Left lung (tissue), 10 donors: ENCODE results near the gene RIT1. TPM values are rescaled to one million over a fixed set of nuclear protein-coding genes. Genes with fewer than 3 reads are reported as not detected.

Experiments used
- ATAC-seq: fragments of 200-7000 bp; cut with Tn5 transposase; one replicate; pipeline ENCODE4 v1.9.1; 2020; ENCODE audit warnings: moderate library complexity
- DNase-seq, 4 donors: peaks; one replicate each; pipeline ENCODE4 v3.0.0-alpha.2; 2013 to 2020
- H3K27ac ChIP-seq, 2 donors: fragments of 200-600 bp; sonication (generic) in 1 of 2; one replicate each; pipeline versions ENCODE4 v1.5.0 to v1.8.0; 2020 to 2021
- H3K27me3 ChIP-seq, 2 donors: fragments of 200-600 bp; sonication (generic) in 1 of 2; one replicate each; pipeline versions ENCODE4 v1.5.0 to v1.8.0; 2020 to 2021
- H3K36me3 ChIP-seq, 2 donors: fragments of 200-600 bp; sonication (generic) in 1 of 2; one replicate each; pipeline versions ENCODE4 v1.5.0 to v1.8.0; 2020 to 2021
- H3K4me1 ChIP-seq, 2 donors: fragments of 200-600 bp; one replicate each; pipeline ENCODE4 v1.8.0; 2021
- H3K4me3 ChIP-seq, 2 donors: fragments of 200-600 bp; sonication (generic) in 1 of 2; one replicate each; pipeline versions ENCODE4 v1.5.0 to v1.8.0; 2020 to 2021; ENCODE audit warnings: mild to moderate bottlenecking in 1 of 2
- H3K9me3 ChIP-seq, 2 donors: fragments of 200-600 bp; sonication (generic) in 1 of 2; one replicate each; pipeline versions ENCODE4 v1.5.0 to v1.8.0; 2020 to 2021
- intact Hi-C, 2 donors: fragments of 100-400 bp; cut with DNase I; formaldehyde crosslinking; loops; one replicate each; pipeline versions ENCODE4 v1.11.2 to v1.14.2; 2022
- polyA plus RNA-seq, 6 donors: library from polyadenylated mRNA; unstranded; fragments of 120-200 nt; gene quantifications; one replicate each; pipeline ENCODE4 v1.2.1, GENCODE V29; 2013; ENCODE audit not compliant: insufficient read length in 6 of 6
- total RNA-seq, 2 donors: library from RNA; stranded (reverse); fragmentation: NEBNext Ultra II Directional; extraction: Animal tissue kit (Norgen Biotek cat#: 25700); gene quantifications; one replicate each; pipeline ENCODE4 v1.2.1, GENCODE V29; 2021
- TF ChIP-seq, protein P1 (sequence below), 2 donors: fragments of 200-600 bp; sonication (generic) in 1 of 2; IDR thresholded peaks; one replicate each; pipeline versions ENCODE4 v1.5.0 to v1.8.0; 2021; ENCODE audit warnings: antibody characterized with exemption in 2 of 2
- donor health status: DM: no; HTN: yes; CAD: no.
- donor health status: DM: no; HTN: no; CAD: no.

The RIT1 gene
- total and polyA plus RNA-seq, 8 donors = 40.8 to 55.9 (median 49.1) TPM

GRCh38 chr1:155919801-155920200, 8.7 kb upstream of the RIT1 start:
- intact Hi-C loops = no loop called here
- TF ChIP-seq, protein P1, sequence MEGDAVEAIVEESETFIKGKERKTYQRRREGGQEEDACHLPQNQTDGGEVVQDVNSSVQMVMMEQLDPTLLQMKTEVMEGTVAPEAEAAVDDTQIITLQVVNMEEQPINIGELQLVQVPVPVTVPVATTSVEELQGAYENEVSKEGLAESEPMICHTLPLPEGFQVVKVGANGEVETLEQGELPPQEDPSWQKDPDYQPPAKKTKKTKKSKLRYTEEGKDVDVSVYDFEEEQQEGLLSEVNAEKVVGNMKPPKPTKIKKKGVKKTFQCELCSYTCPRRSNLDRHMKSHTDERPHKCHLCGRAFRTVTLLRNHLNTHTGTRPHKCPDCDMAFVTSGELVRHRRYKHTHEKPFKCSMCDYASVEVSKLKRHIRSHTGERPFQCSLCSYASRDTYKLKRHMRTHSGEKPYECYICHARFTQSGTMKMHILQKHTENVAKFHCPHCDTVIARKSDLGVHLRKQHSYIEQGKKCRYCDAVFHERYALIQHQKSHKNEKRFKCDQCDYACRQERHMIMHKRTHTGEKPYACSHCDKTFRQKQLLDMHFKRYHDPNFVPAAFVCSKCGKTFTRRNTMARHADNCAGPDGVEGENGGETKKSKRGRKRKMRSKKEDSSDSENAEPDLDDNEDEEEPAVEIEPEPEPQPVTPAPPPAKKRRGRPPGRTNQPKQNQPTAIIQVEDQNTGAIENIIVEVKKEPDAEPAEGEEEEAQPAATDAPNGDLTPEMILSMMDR (IDR thresholded peaks at IDR 0.05) = no peak
- no peaks in the 10 kb centered on the region for H3K4me1 ChIP-seq
- no peak overlapping the region for H3K4me3 ChIP-seq
- ATAC-seq = no peak
- peaks cover 9 to 100% of the 10 kb centered on the region in 2 donors for H3K36me3 ChIP-seq
- DNase-seq = no peak
- no peaks in the 10 kb centered on the region for H3K9me3 ChIP-seq
- no peak overlapping the region for H3K27ac ChIP-seq
- H3K27me3 ChIP-seq = no peaks in the 10 kb centered on the region

GRCh38 chr1:155918660-155919059, 7.5 kb upstream of the RIT1 start:
- no peak overlapping the region for H3K4me3 ChIP-seq
- intact Hi-C loops = no loop called here
- H3K27me3 ChIP-seq = no peaks in the 10 kb centered on the region
- H3K4me1 ChIP-seq = no peaks in the 10 kb centered on the region
- H3K9me3 ChIP-seq = no peaks in the 10 kb centered on the region
- peaks cover 9 to 100% of the 10 kb centered on the region in 2 donors for H3K36me3 ChIP-seq
- DNase-seq (no peak), ATAC-seq (no peak)
- TF ChIP-seq, protein P1 (IDR thresholded peaks at IDR 0.05) = no peak
- H3K27ac ChIP-seq = no peak overlapping the region

- Histone ChIP-seq H3K36me3 (peaks cover 0 to 79% of the 10 kb centered on the region in 2 donors), H3K27ac (no peak overlapping the region), H3K4me1 (peaks cover 4 to 26% of the 10 kb centered on the region in 2 donors), H3K27me3 (no peaks in the 10 kb centered on the region), H3K4me3 (no peak overlapping the region), H3K9me3 (no peaks in the 10 kb centered on the region)
- TF ChIP-seq, protein P1 (IDR thresholded peaks at IDR 0.05) = no peak
- ATAC-seq = no peak
- DNase-seq = no peak
- intact Hi-C loops = no loop called here
Measured at GRCh38 chr1:155913969-155914757, 3.0 kb upstream of the RIT1 start.

GRCh38 chr1:155912056-155912536, 947 bp upstream of the RIT1 start:
- Histone ChIP-seq H3K27me3 (no peaks in the 10 kb centered on the region), H3K4me3 (no peak overlapping the region), H3K9me3 (no peaks in the 10 kb centered on the region), H3K27ac (peak overlapping the region; percentile 88 to 92), H3K36me3 (peaks cover 4 to 79% of the 10 kb centered on the region in 2 donors), H3K4me1 (peaks cover 4 to 30% of the 10 kb centered on the region in 2 donors)
- TF ChIP-seq, protein P1 (IDR thresholded peaks at IDR 0.05) = no peak
- DNase-seq (no peak), ATAC-seq (peak; percentile 1)
- intact Hi-C loops = no loop called here

DNA sequence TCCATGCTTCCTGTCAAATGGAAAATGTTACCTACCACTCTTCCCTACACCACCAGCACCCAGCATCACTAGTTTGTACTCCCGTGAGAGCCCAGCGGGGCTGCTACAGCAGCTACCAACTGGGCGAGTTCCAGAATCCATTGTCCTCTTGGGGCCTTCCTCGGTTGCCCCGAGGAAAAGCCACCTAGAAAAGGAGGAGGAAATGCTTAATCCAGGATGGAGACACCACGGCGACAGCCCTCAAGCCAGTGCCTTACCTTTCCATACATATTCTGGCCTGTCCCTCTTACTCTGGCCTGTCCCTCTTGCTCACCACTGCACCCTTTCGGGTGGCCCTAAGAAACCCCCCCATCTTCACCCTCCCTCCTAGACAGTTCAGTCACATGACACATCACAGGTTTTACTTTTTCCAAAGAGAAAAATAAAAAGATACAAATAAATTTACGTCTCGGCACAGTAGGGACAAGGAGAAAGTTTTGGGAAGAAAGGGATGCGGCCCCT, 478 bp downstream of the RIT1 start:
- peak in 1 of 4 donors; percentile 40 for DNase-seq
- peaks cover 6 to 79% of the 10 kb centered on the region in 2 donors for H3K36me3 ChIP-seq
- H3K4me1 ChIP-seq = peaks cover 4 to 30% of the 10 kb centered on the region in 2 donors
- H3K27ac ChIP-seq = peak overlapping the region; percentile 88 to 92
- intact Hi-C loops = no loop called here
- TF ChIP-seq, protein P1 (IDR thresholded peaks at IDR 0.05) = no peak
- H3K4me3 ChIP-seq = peak overlapping the region; percentile 64 to 78
- H3K9me3 ChIP-seq = no peaks in the 10 kb centered on the region
- H3K27me3 ChIP-seq = no peaks in the 10 kb centered on the region
- peak; percentile 64 for ATAC-seq
